H1 (cell line): ENCODE data around the gene CRBN.

Experiments used
- ATF2 ChIP-seq: IDR thresholded peaks from 2 replicates; pipeline ENCODE4 v1.6.1; 2012; ENCODE audit warnings: low read length, inconsistent platforms
- BCL11A ChIP-seq, 2 experiments: IDR thresholded peaks; one replicate each; pipeline ENCODE4 v1.6.1; 2011; ENCODE audit warnings: low read depth in 2 of 2, low read length in 2 of 2, mild to moderate bottlenecking in 2 of 2
- EP300 ChIP-seq, 2 experiments: IDR thresholded peaks; 1 replicate in 1 of 2; 2 replicates in 1 of 2; pipeline ENCODE4 v1.6.1; 2011 to 2012; ENCODE audit warnings: low read depth in 2 of 2, low read length in 2 of 2, mild to moderate bottlenecking in 2 of 2, borderline replicate concordance in 1 of 2, inconsistent platforms in 1 of 2, moderate library complexity in 1 of 2
- EZH2 ChIP-seq: fragments of 200-600 bp; sonication (generic); IDR thresholded peaks from 2 replicates; pipeline ENCODE4 v1.7.1; 2012; ENCODE audit warnings: low read depth, mild to moderate bottlenecking, moderate library complexity, low read length, inconsistent platforms; ENCODE audit not compliant: severe bottlenecking
- MAFK ChIP-seq: IDR thresholded peaks from 2 replicates; pipeline ENCODE4 v1.6.1; 2012; ENCODE audit warnings: low read depth, mild to moderate bottlenecking, improper control_type of control experiment, low read length
- POLR2AphosphoS5 ChIP-seq: IDR thresholded peaks from 2 replicates; pipeline ENCODE4 v1.6.1; 2011; ENCODE audit warnings: low read depth, low read length
- SP1 ChIP-seq: IDR thresholded peaks from 2 replicates; pipeline ENCODE4 v1.6.1; 2011; ENCODE audit warnings: low read depth, low read length
- SP2 ChIP-seq: IDR thresholded peaks from 2 replicates; pipeline ENCODE4 v1.6.1; 2012; ENCODE audit warnings: mild to moderate bottlenecking, low read length, inconsistent platforms
- TAF1 ChIP-seq: IDR thresholded peaks from 2 replicates; pipeline ENCODE4 v1.6.1; 2011; ENCODE audit warnings: mild to moderate bottlenecking, low read depth, low read length
- YY1 ChIP-seq: IDR thresholded peaks from 2 replicates; pipeline ENCODE4 v1.6.1; 2011; ENCODE audit warnings: low read depth, mild to moderate bottlenecking, low read length
- TF ChIP-seq, protein P1 (sequence below), 3 experiments: IDR thresholded peaks; 1 replicate in 2 of 3; 2 replicates in 1 of 3; pipeline versions ENCODE4 v1.5.1 to v1.6.1; 2011; ENCODE audit warnings: low read length in 3 of 3, mild to moderate bottlenecking in 3 of 3, inconsistent platforms in 2 of 3, low read depth in 1 of 3, moderate library complexity in 1 of 3; ENCODE audit not compliant: insufficient read depth in 1 of 3; ENCODE audit errors: control extremely low read depth in 1 of 3
- TF ChIP-seq, protein P2 (sequence below): IDR thresholded peaks from 2 replicates; pipeline ENCODE4 v1.6.1; 2012; ENCODE audit warnings: inconsistent platforms

DNA sequence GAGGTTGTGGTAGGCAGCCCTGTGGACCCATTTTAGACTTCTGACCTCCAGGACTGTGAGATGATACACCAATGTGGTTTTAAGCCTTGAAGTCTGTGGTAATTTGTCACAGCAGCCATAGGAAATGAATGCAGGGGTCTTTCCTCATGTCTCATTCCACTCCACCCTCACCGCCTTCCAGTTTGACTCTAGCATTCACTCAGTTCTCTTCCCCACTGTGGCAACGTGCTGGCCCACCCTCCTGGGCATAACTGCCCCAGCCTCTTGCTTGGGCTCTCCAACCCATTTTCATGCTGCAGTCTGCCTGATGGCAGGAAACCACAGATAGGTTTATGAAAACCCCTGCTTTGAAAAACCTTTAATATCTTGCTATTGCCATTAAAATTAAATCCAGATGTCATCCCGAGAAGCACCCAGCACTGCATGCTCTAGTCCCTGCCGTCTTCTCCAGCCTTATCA lies 60.1 kb downstream of the CRBN start:
- TF ChIP-seq ATF2 (no peak), MAFK (no peak), TAF1 (no peak), SP2 (no peak), BCL11A (IDR thresholded peaks at IDR 0.05; ENCODE audit: low read depth in 2 of 2, low read length in 2 of 2) (no peak), EP300 (IDR thresholded peaks at IDR 0.05; ENCODE audit: borderline replicate concordance in 1 of 2, low read depth in 2 of 2, low read length in 2 of 2) (no peak), POLR2AphosphoS5 (no peak), SP1 (no peak), EZH2 (no peak), YY1 (no peak)
- TF ChIP-seq, protein P1, sequence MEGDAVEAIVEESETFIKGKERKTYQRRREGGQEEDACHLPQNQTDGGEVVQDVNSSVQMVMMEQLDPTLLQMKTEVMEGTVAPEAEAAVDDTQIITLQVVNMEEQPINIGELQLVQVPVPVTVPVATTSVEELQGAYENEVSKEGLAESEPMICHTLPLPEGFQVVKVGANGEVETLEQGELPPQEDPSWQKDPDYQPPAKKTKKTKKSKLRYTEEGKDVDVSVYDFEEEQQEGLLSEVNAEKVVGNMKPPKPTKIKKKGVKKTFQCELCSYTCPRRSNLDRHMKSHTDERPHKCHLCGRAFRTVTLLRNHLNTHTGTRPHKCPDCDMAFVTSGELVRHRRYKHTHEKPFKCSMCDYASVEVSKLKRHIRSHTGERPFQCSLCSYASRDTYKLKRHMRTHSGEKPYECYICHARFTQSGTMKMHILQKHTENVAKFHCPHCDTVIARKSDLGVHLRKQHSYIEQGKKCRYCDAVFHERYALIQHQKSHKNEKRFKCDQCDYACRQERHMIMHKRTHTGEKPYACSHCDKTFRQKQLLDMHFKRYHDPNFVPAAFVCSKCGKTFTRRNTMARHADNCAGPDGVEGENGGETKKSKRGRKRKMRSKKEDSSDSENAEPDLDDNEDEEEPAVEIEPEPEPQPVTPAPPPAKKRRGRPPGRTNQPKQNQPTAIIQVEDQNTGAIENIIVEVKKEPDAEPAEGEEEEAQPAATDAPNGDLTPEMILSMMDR (IDR thresholded peaks at IDR 0.05; ENCODE audit: control extremely low read depth in 1 of 3, insufficient read depth in 1 of 3, low read depth in 1 of 3, low read length in 3 of 3): no peak
- TF ChIP-seq, protein P2, sequence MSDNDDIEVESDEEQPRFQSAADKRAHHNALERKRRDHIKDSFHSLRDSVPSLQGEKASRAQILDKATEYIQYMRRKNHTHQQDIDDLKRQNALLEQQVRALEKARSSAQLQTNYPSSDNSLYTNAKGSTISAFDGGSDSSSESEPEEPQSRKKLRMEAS: no peak
